Measurements from ENCODE around the gene KCNG4. TPM values are rescaled to one million over a fixed set of nuclear protein-coding genes. Genes with fewer than 3 reads are reported as not detected.
A peak's percentile ranks its signal among the peaks of the same experiment; 100 is the strongest.

Gene KCNG4
- total RNA-seq, 1 experiment from 2014 or later = not detected

DNA sequence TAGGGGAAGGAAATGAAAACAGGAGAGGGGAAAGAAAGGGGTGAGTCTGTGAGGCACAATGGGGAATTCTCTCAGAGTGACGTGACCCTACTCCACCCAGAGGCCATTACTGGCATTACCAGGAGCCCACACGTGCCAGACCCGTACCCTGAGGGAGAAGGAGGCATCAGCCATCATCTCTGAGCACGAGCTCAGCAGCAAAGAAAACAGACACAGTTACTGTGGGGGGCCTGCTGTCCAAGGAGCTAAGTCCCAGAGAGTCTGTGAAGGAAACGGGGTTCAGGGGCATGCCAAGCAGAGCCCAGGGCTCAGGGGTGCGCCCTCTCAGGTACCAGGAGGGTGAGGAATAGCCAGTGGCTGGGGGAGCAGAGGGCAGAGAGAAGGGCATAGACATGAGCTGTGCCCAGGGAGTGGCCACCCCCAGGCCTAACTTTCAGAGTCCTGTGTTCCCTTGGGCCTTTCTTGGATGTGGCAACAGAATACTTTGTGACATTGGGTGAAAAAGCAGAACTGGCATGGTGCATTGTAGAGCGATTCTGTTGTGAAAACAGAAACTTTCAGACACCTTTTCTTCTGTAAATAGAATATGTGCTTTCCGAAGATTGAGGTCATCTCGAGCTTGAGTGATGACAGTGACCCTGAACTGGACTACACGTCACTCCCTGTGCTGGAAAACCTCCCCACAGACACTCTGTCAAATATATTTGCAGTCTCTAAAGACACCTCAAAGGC is 64.3 kb downstream of the KCNG4 start:
- TF ChIP-seq, protein P1, sequence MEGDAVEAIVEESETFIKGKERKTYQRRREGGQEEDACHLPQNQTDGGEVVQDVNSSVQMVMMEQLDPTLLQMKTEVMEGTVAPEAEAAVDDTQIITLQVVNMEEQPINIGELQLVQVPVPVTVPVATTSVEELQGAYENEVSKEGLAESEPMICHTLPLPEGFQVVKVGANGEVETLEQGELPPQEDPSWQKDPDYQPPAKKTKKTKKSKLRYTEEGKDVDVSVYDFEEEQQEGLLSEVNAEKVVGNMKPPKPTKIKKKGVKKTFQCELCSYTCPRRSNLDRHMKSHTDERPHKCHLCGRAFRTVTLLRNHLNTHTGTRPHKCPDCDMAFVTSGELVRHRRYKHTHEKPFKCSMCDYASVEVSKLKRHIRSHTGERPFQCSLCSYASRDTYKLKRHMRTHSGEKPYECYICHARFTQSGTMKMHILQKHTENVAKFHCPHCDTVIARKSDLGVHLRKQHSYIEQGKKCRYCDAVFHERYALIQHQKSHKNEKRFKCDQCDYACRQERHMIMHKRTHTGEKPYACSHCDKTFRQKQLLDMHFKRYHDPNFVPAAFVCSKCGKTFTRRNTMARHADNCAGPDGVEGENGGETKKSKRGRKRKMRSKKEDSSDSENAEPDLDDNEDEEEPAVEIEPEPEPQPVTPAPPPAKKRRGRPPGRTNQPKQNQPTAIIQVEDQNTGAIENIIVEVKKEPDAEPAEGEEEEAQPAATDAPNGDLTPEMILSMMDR (conservative IDR thresholded peaks at IDR 0.05) = peak; percentile 85
- Mint-ChIP-seq H3K4me1 (peaks cover 4 to 5% of the 10 kb centered on the region in 2 experiments), H3K36me3 (ENCODE audit: insufficient read depth in 1 of 3, low read depth in 3 of 3) (peaks cover 0 to 19% (median 15%) of the 10 kb centered on the region in 3 experiments; a peak in 5 of 7 replicates), H3K9me3 (no peaks in the 10 kb centered on the region), H3K4me3 (no peak overlapping the region), H3K27ac (peak overlapping the region in 1 of 3 experiments; percentile 96; a peak in 4 of 7 replicates), H3K27me3 (ENCODE audit: low read depth) (peaks cover 5% of the 10 kb centered on the region; the same call in 1 of the 2 replicates)
- no CpG with 5 or more reads among the region's 10 CpGs for WGBS (ENCODE audit: extremely low coverage, insufficient read length, low lambda C conversion rate)
- H4K8ac ChIP-seq (replicated peaks; ENCODE audit: insufficient read length, low read depth, low read length) = no peak overlapping the region
- H4K20me1 ChIP-seq (ENCODE audit: control insufficient read depth, insufficient read depth, insufficient read length) = no peaks in the 10 kb centered on the region
- no peak overlapping the region for H3K14ac ChIP-seq (ENCODE audit: insufficient read depth, low read length)
- no peak overlapping the region for H3K9ac ChIP-seq (ENCODE audit: extremely low read depth, insufficient read length, low read length)
- H2BK5ac ChIP-seq (ENCODE audit: insufficient read length, low read length) = no peak overlapping the region
- H3K23me2 ChIP-seq (ENCODE audit: insufficient read length, low read depth, low read length, poor library complexity, severe bottlenecking) = no peaks in the 10 kb centered on the region
- no peaks in the 10 kb centered on the region for H3K79me2 ChIP-seq (ENCODE audit: insufficient read depth, low read length)
- H4K5ac ChIP-seq (ENCODE audit: insufficient read length, low read depth, low read length) = no peak overlapping the region
- no peak overlapping the region for H3K4me2 ChIP-seq (ENCODE audit: insufficient read depth, insufficient read length, low read length)
- H3K79me1 ChIP-seq (ENCODE audit: insufficient read depth, low read depth, low read length, poor library complexity, severe bottlenecking) = no peaks in the 10 kb centered on the region
- no peak overlapping the region for H4K91ac ChIP-seq (ENCODE audit: insufficient read length, low read depth, low read length)
- H2AFZ ChIP-seq (ENCODE audit: low read length) = no peak overlapping the region
- H3K27me3 ChIP-seq (ENCODE audit: insufficient read depth, low read length) = no peaks in the 10 kb centered on the region
- H2AK5ac ChIP-seq (ENCODE audit: insufficient read length, low read length) = no peak overlapping the region
- H3K23ac ChIP-seq (ENCODE audit: insufficient read length, low read depth, low read length) = no peak overlapping the region
- no peak overlapping the region for H3T11ph ChIP-seq (ENCODE audit: low read length)
- peak; percentile 79 for DNase-seq
- no peak overlapping the region for H2BK12ac ChIP-seq (ENCODE audit: insufficient read length, low read depth, low read length)
- H3K4me1 ChIP-seq (ENCODE audit: insufficient read depth, low read length) = no peaks in the 10 kb centered on the region
- no peak overlapping the region for H2BK20ac ChIP-seq (ENCODE audit: low read depth, low read length, poor library complexity, severe bottlenecking)
- H3K56ac ChIP-seq (ENCODE audit: insufficient read length, low read depth, low read length) = no peak overlapping the region
- no peak overlapping the region for H3K27ac ChIP-seq (ENCODE audit: insufficient read length, low read depth, low read length)
- no peak overlapping the region for H2BK15ac ChIP-seq (ENCODE audit: low read depth, low read length)
- H2BK120ac ChIP-seq (ENCODE audit: low read depth, low read length, poor library complexity, severe bottlenecking) = no peak overlapping the region
- no peaks in the 10 kb centered on the region for H3K9me3 ChIP-seq (ENCODE audit: control insufficient read depth, low read depth, low read length)
- no peak overlapping the region for H3K4ac ChIP-seq (ENCODE audit: low read depth, low read length)
- H3K18ac ChIP-seq (ENCODE audit: insufficient read length, low read depth, low read length) = no peak overlapping the region
